ENCODE results near the gene UST.
"Not testable (repeated sequence)": the region's sequence is repeated elsewhere in the genome, so short reads cannot be mapped to it uniquely, and the experiment has no call there.

UST gene

DNA sequence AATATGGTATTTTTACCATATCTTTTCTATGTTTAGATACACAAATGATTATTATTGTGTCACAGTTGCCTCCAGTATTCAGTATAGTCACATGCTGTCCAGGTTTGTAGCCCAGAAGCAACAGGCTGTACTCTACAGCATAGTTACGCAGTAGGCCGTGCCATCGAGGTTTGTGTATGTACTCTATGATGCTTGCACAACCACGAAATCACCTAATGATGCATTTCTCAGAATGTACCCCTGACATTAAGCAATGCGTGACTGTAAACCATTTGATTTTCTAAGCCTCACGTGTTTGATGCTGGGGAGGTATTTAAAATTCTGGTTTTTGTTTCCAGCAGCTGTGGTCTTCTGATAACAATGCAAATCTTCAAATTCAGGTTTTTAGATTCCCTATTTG lies 207.6 kb downstream of the UST start:
- Histone ChIP-seq H3K4me3 (ENCODE audit: low read length) (no peak overlapping the region), H3K27ac (ENCODE audit: low read length) (no peak overlapping the region), H3K4me1 (ENCODE audit: control insufficient read depth, insufficient read depth, low read length) (peaks cover 7% of the 10 kb centered on the region; the same call in 1 of the 2 replicates), H3K36me3 (ENCODE audit: control insufficient read depth, insufficient read depth, low read length) (peaks cover 12% of the 10 kb centered on the region; the same call in 1 of the 2 replicates), H3K27me3 (ENCODE audit: control insufficient read depth, insufficient read depth, low read length) (no peaks in the 10 kb centered on the region), H3K9me3 (ENCODE audit: control insufficient read depth, insufficient read depth, low read length) (no peaks in the 10 kb centered on the region)
- no peak for DNase-seq (ENCODE audit: low read depth, low spot score)
- no CpG with 5 or more reads among the region's 6 CpGs for WGBS (ENCODE audit: insufficient coverage, insufficient read length)

DNA sequence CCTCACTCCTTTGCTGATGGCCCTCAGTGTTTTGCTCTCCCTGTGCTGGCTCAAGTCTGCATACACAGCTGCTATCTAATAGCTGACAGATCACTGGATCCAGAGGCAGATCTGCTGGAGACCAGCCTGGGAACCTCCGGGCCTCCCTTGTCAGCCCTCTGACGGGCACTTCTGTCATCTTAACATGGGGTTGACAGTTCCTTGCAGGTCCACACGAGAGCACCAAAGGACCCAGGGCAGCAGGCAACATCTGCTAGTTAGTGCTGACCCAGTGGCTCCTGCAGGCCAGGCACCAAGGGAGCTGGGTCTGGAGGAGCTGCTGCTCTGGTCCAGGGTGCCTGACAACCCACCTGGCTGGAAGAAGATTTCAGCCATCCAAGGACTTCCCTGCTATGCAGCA lies 208.1 kb downstream of the UST start:
- no peak overlapping the region for H3K4me3 ChIP-seq (ENCODE audit: low read length)
- no peaks in the 10 kb centered on the region for H3K9me3 ChIP-seq (ENCODE audit: control insufficient read depth, insufficient read depth, low read length)
- WGBS (ENCODE audit: insufficient coverage, insufficient read length): no CpG with 5 or more reads among the region's 3 CpGs
- H3K36me3 ChIP-seq (ENCODE audit: control insufficient read depth, insufficient read depth, low read length): peaks cover 12% of the 10 kb centered on the region; the same call in 1 of the 2 replicates
- H3K4me1 ChIP-seq (ENCODE audit: control insufficient read depth, insufficient read depth, low read length): peaks cover 5% of the 10 kb centered on the region; the same call in 1 of the 2 replicates
- DNase-seq (ENCODE audit: low read depth, low spot score): no peak
- H3K27me3 ChIP-seq (ENCODE audit: control insufficient read depth, insufficient read depth, low read length): no peaks in the 10 kb centered on the region
- no peak overlapping the region for H3K27ac ChIP-seq (ENCODE audit: low read length)

- DNase-seq (ENCODE audit: low read depth, low spot score): no peak
- H3K9me3 ChIP-seq (ENCODE audit: control insufficient read depth, insufficient read depth, low read length): no peaks in the 10 kb centered on the region
- H3K27me3 ChIP-seq (ENCODE audit: control insufficient read depth, insufficient read depth, low read length): no peaks in the 10 kb centered on the region
- H3K36me3 ChIP-seq (ENCODE audit: control insufficient read depth, insufficient read depth, low read length): peaks cover 12% of the 10 kb centered on the region; the same call in 1 of the 2 replicates
- no CpG with 5 or more reads among the region's 3 CpGs for WGBS (ENCODE audit: insufficient coverage, insufficient read length)
- H3K27ac ChIP-seq (ENCODE audit: low read length): no peak overlapping the region
- no peak overlapping the region for H3K4me3 ChIP-seq (ENCODE audit: low read length)
- H3K4me1 ChIP-seq (ENCODE audit: control insufficient read depth, insufficient read depth, low read length): no peaks in the 10 kb centered on the region
Measured at GRCh38 chr6:148955441-148955840, 208.6 kb downstream of the UST start.

DNA sequence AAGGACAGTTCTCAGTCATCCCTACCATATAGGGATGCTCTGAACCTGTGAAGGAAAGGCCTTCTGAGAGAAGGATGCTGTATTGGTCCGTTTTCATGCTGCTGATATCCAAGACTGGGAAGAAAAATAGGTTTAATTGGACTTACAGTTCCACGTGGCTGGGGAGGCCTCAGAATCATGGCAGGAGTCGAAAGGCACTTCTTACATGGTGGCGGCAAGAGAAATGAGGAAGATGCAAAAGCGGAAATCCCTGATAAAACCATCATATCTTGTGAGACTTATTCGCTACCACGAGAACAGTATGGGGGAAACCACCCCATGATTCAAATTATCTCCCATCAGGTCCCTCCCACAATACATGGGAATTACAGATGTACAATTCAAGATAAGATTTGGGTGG lies 209.3 kb downstream of the UST start:
- H3K4me1 ChIP-seq (ENCODE audit: control insufficient read depth, insufficient read depth, low read length); H3K4me3 ChIP-seq (ENCODE audit: low read length); H3K27me3 ChIP-seq (ENCODE audit: control insufficient read depth, insufficient read depth, low read length); H3K9me3 ChIP-seq (ENCODE audit: control insufficient read depth, insufficient read depth, low read length); DNase-seq (ENCODE audit: low read depth, low spot score); H3K27ac ChIP-seq (ENCODE audit: low read length): not testable (repeated sequence)
- WGBS (ENCODE audit: insufficient coverage, insufficient read length): no CpG with 5 or more reads among the region's 7 CpGs
- H3K36me3 ChIP-seq (ENCODE audit: control insufficient read depth, insufficient read depth, low read length): peaks cover 12% of the 10 kb centered on the region; the same call in 1 of the 2 replicates

- Histone ChIP-seq H3K27ac (ENCODE audit: low read length) (no peak overlapping the region), H3K27me3 (ENCODE audit: control insufficient read depth, insufficient read depth, low read length) (no peaks in the 10 kb centered on the region), H3K4me1 (ENCODE audit: control insufficient read depth, insufficient read depth, low read length) (no peaks in the 10 kb centered on the region), H3K9me3 (ENCODE audit: control insufficient read depth, insufficient read depth, low read length) (no peaks in the 10 kb centered on the region), H3K4me3 (ENCODE audit: low read length) (no peak overlapping the region), H3K36me3 (ENCODE audit: control insufficient read depth, insufficient read depth, low read length) (peaks cover 12% of the 10 kb centered on the region; the same call in 1 of the 2 replicates)
- no CpG with 5 or more reads among the region's 5 CpGs for WGBS (ENCODE audit: insufficient coverage, insufficient read length)
- DNase-seq (ENCODE audit: low read depth, low spot score): no peak
Measured at GRCh38 chr6:148957752-148958151, 210.9 kb downstream of the UST start.

DNA sequence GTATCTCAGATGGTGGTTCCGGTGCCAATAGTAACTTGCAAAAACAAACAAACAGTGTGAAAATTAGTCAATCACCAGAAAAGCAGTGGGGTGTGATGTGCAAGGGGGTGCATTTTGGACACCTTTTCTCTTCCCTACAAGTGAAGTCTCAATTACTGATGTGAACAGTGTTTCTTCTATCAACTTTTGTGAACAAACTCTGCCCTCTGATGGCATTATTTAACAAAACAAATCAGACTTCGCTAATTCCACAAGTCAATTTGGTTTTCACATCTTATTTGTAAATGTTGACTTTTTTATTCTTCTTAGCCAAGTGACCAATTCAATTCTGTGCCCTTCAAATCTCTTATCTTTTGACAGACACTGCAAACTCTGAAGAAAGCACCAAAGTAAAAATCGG lies 212.2 kb downstream of the UST start:
- no peak overlapping the region for H3K4me3 ChIP-seq (ENCODE audit: low read length)
- H3K27ac ChIP-seq (ENCODE audit: low read length): no peak overlapping the region
- no peaks in the 10 kb centered on the region for H3K9me3 ChIP-seq (ENCODE audit: control insufficient read depth, insufficient read depth, low read length)
- peaks cover 12% of the 10 kb centered on the region; the same call in 1 of the 2 replicates for H3K36me3 ChIP-seq (ENCODE audit: control insufficient read depth, insufficient read depth, low read length)
- no CpG with 5 or more reads among the region's 3 CpGs for WGBS (ENCODE audit: insufficient coverage, insufficient read length)
- DNase-seq (ENCODE audit: low read depth, low spot score): no peak
- peaks cover 2% of the 10 kb centered on the region for H3K4me1 ChIP-seq (ENCODE audit: control insufficient read depth, insufficient read depth, low read length)
- H3K27me3 ChIP-seq (ENCODE audit: control insufficient read depth, insufficient read depth, low read length): no peaks in the 10 kb centered on the region

- no peak for DNase-seq (ENCODE audit: low read depth, low spot score)
- peaks cover 2% of the 10 kb centered on the region for H3K4me1 ChIP-seq (ENCODE audit: control insufficient read depth, insufficient read depth, low read length)
- no peaks in the 10 kb centered on the region for H3K9me3 ChIP-seq (ENCODE audit: control insufficient read depth, insufficient read depth, low read length)
- WGBS (ENCODE audit: insufficient coverage, insufficient read length): no CpG with 5 or more reads among the region's 4 CpGs
- H3K4me3 ChIP-seq (ENCODE audit: low read length): no peak overlapping the region
- no peak overlapping the region for H3K27ac ChIP-seq (ENCODE audit: low read length)
- no peaks in the 10 kb centered on the region for H3K27me3 ChIP-seq (ENCODE audit: control insufficient read depth, insufficient read depth, low read length)
- peaks cover 12% of the 10 kb centered on the region; the same call in 1 of the 2 replicates for H3K36me3 ChIP-seq (ENCODE audit: control insufficient read depth, insufficient read depth, low read length)
Measured at GRCh38 chr6:148959501-148959900, 212.7 kb downstream of the UST start.

DNA sequence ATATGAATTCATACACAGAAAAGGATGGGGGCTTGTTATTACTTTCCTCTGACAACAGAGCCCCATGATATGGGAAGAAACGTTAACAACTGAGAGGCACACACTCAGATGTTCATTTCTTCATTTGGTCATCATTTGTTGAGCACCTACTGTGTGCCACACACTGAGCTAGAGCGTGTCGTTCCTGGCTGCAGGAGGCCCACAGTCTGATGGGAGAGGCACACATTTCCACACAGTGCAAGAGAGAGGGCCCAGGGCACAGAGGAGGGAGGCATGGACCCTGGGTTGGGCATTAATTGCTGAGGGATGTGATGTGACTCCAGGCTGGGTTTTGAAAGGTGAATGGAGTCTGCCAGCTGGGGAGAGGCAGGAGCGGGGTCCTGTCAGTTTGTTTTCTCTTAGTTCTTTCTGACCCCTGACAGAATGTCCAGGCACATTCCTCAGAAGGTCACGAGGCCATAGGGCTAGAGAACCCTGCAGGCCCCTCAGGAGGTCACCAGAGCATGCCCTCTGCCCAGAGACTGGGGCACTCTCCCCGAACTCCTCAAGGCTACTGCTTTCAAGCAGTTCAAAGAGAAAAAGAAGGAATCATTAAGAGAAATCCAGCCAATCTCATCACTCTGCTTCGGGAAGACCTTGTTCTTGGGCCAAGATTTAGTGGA lies 216.2 kb downstream of the UST start:
- no peak for DNase-seq (ENCODE audit: low read depth, low spot score)

GRCh38 chr6:148963738-148964137 lies 216.9 kb downstream of the UST start:
- Histone ChIP-seq H3K9me3 (ENCODE audit: control insufficient read depth, insufficient read depth, low read length) (no peaks in the 10 kb centered on the region), H3K4me1 (ENCODE audit: control insufficient read depth, insufficient read depth, low read length) (peaks cover 9% of the 10 kb centered on the region), H3K4me3 (ENCODE audit: low read length) (no peak overlapping the region), H3K36me3 (ENCODE audit: control insufficient read depth, insufficient read depth, low read length) (no peaks in the 10 kb centered on the region), H3K27me3 (ENCODE audit: control insufficient read depth, insufficient read depth, low read length) (no peaks in the 10 kb centered on the region), H3K27ac (ENCODE audit: low read length) (no peak overlapping the region)
- WGBS (ENCODE audit: insufficient coverage, insufficient read length): no CpG with 5 or more reads among the region's 5 CpGs
- DNase-seq (ENCODE audit: low read depth, low spot score): no peak

More for the DNA sequence above, 216.2 kb downstream of the UST start:
- H3K27me3 ChIP-seq (ENCODE audit: control insufficient read depth, insufficient read depth, low read length): no peaks in the 10 kb centered on the region
- H3K36me3 ChIP-seq (ENCODE audit: control insufficient read depth, insufficient read depth, low read length): no peaks in the 10 kb centered on the region
- H3K27ac ChIP-seq (ENCODE audit: low read length): no peak overlapping the region
- no CpG with 5 or more reads among the region's 7 CpGs for WGBS (ENCODE audit: insufficient coverage, insufficient read length)
- H3K4me3 ChIP-seq (ENCODE audit: low read length): no peak overlapping the region
- H3K4me1 ChIP-seq (ENCODE audit: control insufficient read depth, insufficient read depth, low read length): peaks cover 9% of the 10 kb centered on the region
- H3K9me3 ChIP-seq (ENCODE audit: control insufficient read depth, insufficient read depth, low read length): no peaks in the 10 kb centered on the region

DNA sequence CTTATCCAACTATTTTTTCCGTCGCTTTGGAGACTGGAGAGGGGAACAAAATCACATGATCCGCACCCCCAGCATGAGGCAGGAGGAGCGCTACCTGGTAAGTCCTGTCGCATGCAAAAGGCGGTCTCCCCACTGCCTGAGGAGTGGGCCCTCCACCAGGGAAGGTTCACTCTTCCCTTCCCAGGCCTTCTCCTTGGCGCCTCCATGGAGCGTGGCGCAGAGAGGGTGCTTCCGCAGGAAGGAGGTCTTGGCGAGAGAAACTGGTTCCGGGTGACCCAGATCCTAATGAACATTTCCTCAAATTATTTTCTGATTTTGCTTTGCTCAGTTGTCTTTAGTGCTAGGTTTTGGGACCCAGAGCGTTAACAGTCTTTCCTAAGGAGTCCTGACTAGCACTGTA lies 217.6 kb downstream of the UST start:
- Histone ChIP-seq H3K9me3 (ENCODE audit: control insufficient read depth, insufficient read depth, low read length) (no peaks in the 10 kb centered on the region), H3K27ac (ENCODE audit: low read length) (no peak overlapping the region), H3K27me3 (ENCODE audit: control insufficient read depth, insufficient read depth, low read length) (no peaks in the 10 kb centered on the region), H3K4me1 (ENCODE audit: control insufficient read depth, insufficient read depth, low read length) (peaks cover 11% of the 10 kb centered on the region), H3K4me3 (ENCODE audit: low read length) (no peak overlapping the region), H3K36me3 (ENCODE audit: control insufficient read depth, insufficient read depth, low read length) (no peaks in the 10 kb centered on the region)
- DNase-seq (ENCODE audit: low read depth, low spot score): no peak
- no CpG with 5 or more reads among the region's 13 CpGs for WGBS (ENCODE audit: insufficient coverage, insufficient read length)

GRCh38 chr6:148965287-148965686 lies 218.5 kb downstream of the UST start:
- Histone ChIP-seq H3K36me3 (ENCODE audit: control insufficient read depth, insufficient read depth, low read length) (no peaks in the 10 kb centered on the region), H3K9me3 (ENCODE audit: control insufficient read depth, insufficient read depth, low read length) (no peaks in the 10 kb centered on the region), H3K4me3 (ENCODE audit: low read length) (no peak overlapping the region), H3K27ac (ENCODE audit: low read length) (no peak overlapping the region), H3K27me3 (ENCODE audit: control insufficient read depth, insufficient read depth, low read length) (no peaks in the 10 kb centered on the region), H3K4me1 (ENCODE audit: control insufficient read depth, insufficient read depth, low read length) (peaks cover 12% of the 10 kb centered on the region)
- no peak for DNase-seq (ENCODE audit: low read depth, low spot score)
- WGBS (ENCODE audit: insufficient coverage, insufficient read length): no CpG with 5 or more reads among the region's 9 CpGs

Data from iPS DF 6.9 (cell line).